Right ventricle myocardium inferior (tissue), 1 donor: ENCODE results near the gene ABHD11. TPM values are rescaled to one million over a fixed set of nuclear protein-coding genes. Genes with fewer than 3 reads are reported as not detected.

ENCODE experiments used
- microRNA-seq: library from miRNA; unstranded; fragments of <30 nt; microRNA quantifications from one replicate; pipeline ENCODE4 v1.2.0, GENCODE V29; 2020
- total RNA-seq: library from RNA; stranded (reverse); fragmentation: NEBNext Ultra II Directional; extraction: Animal tissue kit (Norgen Biotek cat#: 25700); gene quantifications from one replicate; pipeline ENCODE4 v1.2.1, GENCODE V29; 2021
- donor health status: DM: no; HTN: yes; CAD: no; lungs with severe emphysema.

ABHD11 gene
- total RNA-seq, 1 donor from 2014 or later, result 21.5 TPM

Small RNAs within 50 kb of the gene (microRNA-seq; reads per million reads assigned to microRNA genes)
- not detected for gene MIR4284

Other genes starting within 250 kb of the ABHD11 start
- gene BAZ1B, start 216.5 kb downstream of the ABHD11 start, total RNA-seq, result 40.9 TPM
- 71.5 TPM for gene BCL7B, start 181.1 kb downstream of the ABHD11 start, total RNA-seq
- gene TBL2, start 160.2 kb downstream of the ABHD11 start, total RNA-seq, result 10.4 TPM
- 6.4 TPM for gene MLXIPL, start 114.3 kb downstream of the ABHD11 start, total RNA-seq
- gene VPS37D, start 71.0 kb downstream of the ABHD11 start, total RNA-seq, result 3.0 TPM
- gene DNAJC30, start 55.3 kb downstream of the ABHD11 start, total RNA-seq, result 13.8 TPM
- 81.1 TPM for gene BUD23, start 55.2 kb downstream of the ABHD11 start, total RNA-seq
- 1.6 TPM for gene STX1A, start 19.1 kb downstream of the ABHD11 start, total RNA-seq
- gene CLDN3, start 31.5 kb upstream of the ABHD11 start, total RNA-seq, result not detected
- not detected for gene CLDN4, start 92.2 kb upstream of the ABHD11 start, total RNA-seq
- gene METTL27, start 103.7 kb upstream of the ABHD11 start, total RNA-seq, result 0.27 TPM
- not detected for gene TMEM270, start 122.4 kb upstream of the ABHD11 start, total RNA-seq